Natural killer cell (primary cell): ENCODE measurements around the gene MPST. TPM values are rescaled to one million over a fixed set of nuclear protein-coding genes. Genes with fewer than 3 reads are reported as not detected.

Experiments used
- ATAC-seq, 3 donors: fragments of 150-1000 bp in 2 of 3; fragments of 200-7000 bp in 1 of 3; cut with Tn5 transposase; 1 replicate in 1 of 3; 2 replicates in 2 of 3; pipeline ENCODE4 v1.10.0; 2021; ENCODE audit warnings: mild to moderate bottlenecking in 2 of 3, moderate library complexity in 2 of 3
- DNase-seq, 2 donors: peaks; one replicate each; pipeline versions ENCODE4 v3.0.0 to v3.0.0-alpha.2; 2013 to 2021; ENCODE audit warnings: mixed read lengths in 1 of 2
- H3K27ac ChIP-seq: one replicate; pipeline ENCODE4 v1.5.1; 2013; ENCODE audit warnings: mild to moderate bottlenecking, low read length
- H3K27me3 ChIP-seq: one replicate; pipeline ENCODE4 v1.6.1; 2013; ENCODE audit warnings: low read length; ENCODE audit not compliant: control insufficient read depth, insufficient read depth
- H3K36me3 ChIP-seq: one replicate; pipeline ENCODE4 v1.6.1; 2013; ENCODE audit warnings: low read length; ENCODE audit not compliant: control insufficient read depth, insufficient read depth
- H3K4me1 ChIP-seq: one replicate; pipeline ENCODE4 v1.6.1; 2013; ENCODE audit warnings: low read length; ENCODE audit not compliant: control insufficient read depth, insufficient read depth
- H3K4me3 ChIP-seq: one replicate; pipeline ENCODE4 v1.5.1; 2013; ENCODE audit warnings: low read length
- H3K9me3 ChIP-seq: one replicate; pipeline ENCODE4 v1.6.1; 2013; ENCODE audit warnings: low read length; ENCODE audit not compliant: control insufficient read depth, insufficient read depth
- H3K27ac Mint-ChIP-seq, 2 donors: one replicate each; pipeline ENCODE4 v1.8.0; 2022; ENCODE audit warnings: mild to moderate bottlenecking in 2 of 2, mixed read lengths in 2 of 2, moderate library complexity in 1 of 2
- H3K27me3 Mint-ChIP-seq, 2 donors: one replicate each; pipeline ENCODE4 v1.8.0; 2022; ENCODE audit warnings: low read depth in 2 of 2, mixed read lengths in 2 of 2
- H3K36me3 Mint-ChIP-seq: one replicate; pipeline ENCODE4 v1.8.0; 2022; ENCODE audit warnings: mixed read lengths
- H3K4me1 Mint-ChIP-seq, 2 donors: one replicate each; pipeline ENCODE4 v1.8.0; 2022; ENCODE audit warnings: mixed read lengths in 2 of 2
- H3K4me3 Mint-ChIP-seq: one replicate; pipeline ENCODE4 v1.8.0; 2022; ENCODE audit warnings: mild to moderate bottlenecking, moderate library complexity, mixed read lengths
- H3K9me3 Mint-ChIP-seq, 2 donors: one replicate each; pipeline ENCODE4 v1.8.0; 2022; ENCODE audit warnings: mixed read lengths in 2 of 2
- CTCF ChIP-seq: fragments of 200-600 bp; IDR thresholded peaks from one replicate; pipeline ENCODE4 v1.8.0; 2022; ENCODE audit warnings: antibody characterized with exemption
- WGBS: methylation state at CpG from one replicate; pipeline ENCODE4 v1.1.7; 2013; ENCODE audit warnings: missing lambda C conversion rate; ENCODE audit not compliant: insufficient coverage; 5-methylcytosine and 5-hydroxymethylcytosine counted together
- intact Hi-C: fragments of 100-400 bp; cut with micrococcal nuclease; formaldehyde crosslinking; loops from one replicate; pipeline ENCODE4 v1.14.2; 2022
- total RNA-seq, 4 donors: library from RNA; stranded (reverse); fragments of 120-200 nt in 1 of 4; gene quantifications; one replicate each; pipeline versions ENCODE4 v1.2.3 to v1.2.4, GENCODE V29; 2013 to 2022

Gene MPST
- total RNA-seq, 3 donors from 2014 or later (not counting 1 experiment from before 2014, with no cell fraction given), result 21.4 to 23.9 (median 22.9) TPM

- Mint-ChIP-seq H3K27ac (no peak overlapping the region), H3K4me1 (peaks cover 12 to 20% of the 10 kb centered on the region in 2 donors), H3K9me3 (no peaks in the 10 kb centered on the region), H3K27me3 (no peaks in the 10 kb centered on the region), H3K36me3 (no peaks in the 10 kb centered on the region), H3K4me3 (no peak overlapping the region)
- Histone ChIP-seq H3K4me3 (no peak overlapping the region), H3K27ac (no peak overlapping the region), H3K36me3 (peaks cover 24% of the 10 kb centered on the region), H3K27me3 (no peaks in the 10 kb centered on the region), H3K4me1 (peaks cover 16% of the 10 kb centered on the region), H3K9me3 (no peaks in the 10 kb centered on the region)
- no peak for TF ChIP-seq CTCF
- no peak for ATAC-seq
- DNase-seq, result no peak
- WGBS, result 93% methylated on average over 10 of the region's 10 CpGs
- intact Hi-C loops, result no loop called here
Measured at GRCh38 chr22:37025500-37026070, 6.0 kb downstream of the MPST start.

GRCh38 chr22:37026325-37026724, 6.8 kb downstream of the MPST start:
- no peak for TF ChIP-seq CTCF
- Histone ChIP-seq H3K27me3 (no peaks in the 10 kb centered on the region), H3K4me1 (peaks cover 10% of the 10 kb centered on the region), H3K4me3 (no peak overlapping the region), H3K36me3 (peaks cover 24% of the 10 kb centered on the region), H3K27ac (no peak overlapping the region), H3K9me3 (no peaks in the 10 kb centered on the region)
- intact Hi-C loops, result no loop called here
- 95% methylated on average over 5 of the region's 5 CpGs for WGBS
- Mint-ChIP-seq H3K27me3 (no peaks in the 10 kb centered on the region), H3K36me3 (no peaks in the 10 kb centered on the region), H3K9me3 (no peaks in the 10 kb centered on the region), H3K4me3 (no peak overlapping the region), H3K4me1 (peaks cover 8 to 18% of the 10 kb centered on the region in 2 donors), H3K27ac (no peak overlapping the region)
- ATAC-seq (no peak), DNase-seq (no peak)

GRCh38 chr22:37027556-37027955, 8.0 kb downstream of the MPST start:
- no peak for TF ChIP-seq CTCF
- DNase-seq (no peak), ATAC-seq (no peak)
- H3K27ac Mint-ChIP-seq, result no peak overlapping the region
- Histone ChIP-seq H3K27me3 (no peaks in the 10 kb centered on the region), H3K4me1 (no peaks in the 10 kb centered on the region), H3K27ac (no peak overlapping the region), H3K36me3 (peaks cover 24% of the 10 kb centered on the region), H3K9me3 (no peaks in the 10 kb centered on the region), H3K4me3 (no peak overlapping the region)
- H3K4me1 Mint-ChIP-seq, result peaks cover 0 to 9% of the 10 kb centered on the region in 2 donors
- 96% methylated on average over 7 of the region's 7 CpGs for WGBS
- no peak overlapping the region for H3K4me3 Mint-ChIP-seq
- no peaks in the 10 kb centered on the region for H3K27me3 Mint-ChIP-seq
- H3K9me3 Mint-ChIP-seq, result no peaks in the 10 kb centered on the region
- H3K36me3 Mint-ChIP-seq, result no peaks in the 10 kb centered on the region
- intact Hi-C loops, result no loop called here
